Heart left ventricle (tissue), 16 donors: ENCODE measurements around the gene ATP2B2. TPM values are rescaled to one million over a fixed set of nuclear protein-coding genes. Genes with fewer than 3 reads are reported as not detected.
A peak's percentile ranks its signal among the peaks of the same experiment; 100 is the strongest.

Experiments
- ATAC-seq, 4 donors: fragments of 200-7000 bp; cut with Tn5 transposase; one replicate each; pipeline ENCODE4 v1.9.1; 2020 to 2022; ENCODE audit warnings: moderate library complexity in 4 of 4, mild to moderate bottlenecking in 3 of 4, moderate number of reproducible peaks in 1 of 4
- DNase-seq, 5 donors: peaks; one replicate each; pipeline ENCODE4 v3.0.0-alpha.2; 2020
- H3K27ac ChIP-seq, 12 donors: fragments of 200-600 bp; sonication (generic) in 4 of 12; one replicate each; pipeline versions ENCODE4 v1.5.0 to v1.8.0; 2016 to 2022; ENCODE audit warnings: mild to moderate bottlenecking in 2 of 12
- H3K27me3 ChIP-seq, 9 donors: fragments of 200-600 bp; sonication (generic) in 2 of 9; one replicate each; pipeline versions ENCODE4 v1.5.1 to v1.8.0; 2016 to 2022; ENCODE audit warnings: mild to moderate bottlenecking in 3 of 9
- H3K36me3 ChIP-seq, 9 donors: fragments of 200-600 bp; sonication (generic) in 2 of 9; one replicate each; pipeline versions ENCODE4 v1.5.0 to v1.8.0; 2018 to 2022; ENCODE audit warnings: mild to moderate bottlenecking in 2 of 9
- H3K4me1 ChIP-seq, 12 donors: fragments of 200-600 bp; sonication (generic) in 4 of 12; one replicate each; pipeline versions ENCODE4 v1.5.0 to v1.8.0; 2016 to 2022; ENCODE audit warnings: mild to moderate bottlenecking in 3 of 12
- H3K4me3 ChIP-seq, 12 donors: fragments of 200-600 bp; sonication (generic) in 4 of 12; one replicate each; pipeline versions ENCODE4 v1.5.0 to v1.8.0; 2017 to 2022; ENCODE audit warnings: mild to moderate bottlenecking in 9 of 12, moderate library complexity in 4 of 12
- H3K9me3 ChIP-seq, 12 donors: fragments of 200-600 bp; sonication (generic) in 4 of 12; one replicate each; pipeline versions ENCODE4 v1.5.0 to v1.8.0; 2016 to 2022; ENCODE audit warnings: mild to moderate bottlenecking in 1 of 12
- CTCF ChIP-seq, 12 donors: fragments of 200-600 bp; sonication (generic) in 4 of 12; IDR thresholded peaks; one replicate each; pipeline versions ENCODE4 v1.5.0 to v1.8.0; 2018 to 2022; ENCODE audit warnings: antibody characterized with exemption in 12 of 12, mild to moderate bottlenecking in 5 of 12
- POLR2A ChIP-seq, 2 donors: fragments of 450-650 bp; IDR thresholded peaks; one replicate each; pipeline ENCODE4 v1.6.1; 2017; ENCODE audit warnings: antibody characterized with exemption in 2 of 2, mild to moderate bottlenecking in 2 of 2, moderate library complexity in 2 of 2
- WGBS, 4 donors: extraction: QIAGEN DNeasy Blood & Tissue Kit in 2 of 4; methylation state at CpG; one replicate each; pipeline versions ENCODE4 v1.1.5 to v1.1.7; 2013 to 2018; 5-methylcytosine and 5-hydroxymethylcytosine counted together
- intact Hi-C, 10 donors: fragments of 100-400 bp; cut with DNase I; formaldehyde crosslinking; loops; one replicate each; pipeline versions ENCODE4 v1.11.1 to v1.14.2; 2022
- polyA plus RNA-seq, 2 donors: library from polyadenylated mRNA; stranded (reverse); fragments of 200-250 nt; gene quantifications; one replicate each; pipeline ENCODE4 v1.2.3, GENCODE V29; 2013
- total RNA-seq, 9 donors: library from RNA; depleted of rRNA in 2 of 9; stranded (reverse); fragments of >200 nt in 2 of 9; fragmentation: NEBNext Ultra II Directional in 3 of 9; extraction: Animal tissue kit (Norgen Biotek cat#: 25700) in 3 of 9; gene quantifications; one replicate each; pipeline versions ENCODE4 v1.1.0 to v1.2.4, GENCODE V29; 2016 to 2023
- donor health status: ischemic (EF 13 %, LVEDD 7.1; RV severe dilation, severe dysfunction).
- donor health status: healthy with polysubstance abuse.
- donor health status: DM: no; HTN: yes; CAD: no.
- donor health status: DM: no; HTN: no; CAD: no.
- donor health status: ischemic (EF 25% LVEDD 6.9; RV normal size, moderate dysfunction).
- donor health status: ischemic (EF 25% LVEDD 5.7; RV mildly dilated, moderate dysfunction).
- donor health status: healthy.
- donor health status: DM: yes; HTN: yes; CAD: no.
- donor health status: ischemic (EF 35%, LVEDD 5.7; RV mildly dilated, moderate dysfunction).
- donor health status: nonischemic (EF 11% LVEDD 7.7; RV severe dilation, severe dysfunction).
- donor health status: DM: yes; HTN: yes; CAD: no.
- donor health status: PGD.
- donor health status: ischemic (EF 29% LVEDD 5.4; RV normal size, mild dysfunction).
- donor health status: nonischemic (EF 23%, LVEDD 6.1; RV moderate dilation, normal function).

Gene ATP2B2
- total and polyA plus RNA-seq, 11 donors: 0.01 to 0.35 (median 0.12) TPM; not detected in 3

GRCh38 chr3:10530241-10530640 is 24.9 kb upstream of the ATP2B2 start:
- DNase-seq (peak in 1 of 5 donors; percentile 1), ATAC-seq (no peak)
- intact Hi-C loops: no loop called here
- H3K9me3 ChIP-seq: no peaks in the 10 kb centered on the region
- H3K36me3 ChIP-seq: no peaks in the 10 kb centered on the region
- no peak overlapping the region for H3K27ac ChIP-seq
- TF ChIP-seq POLR2A (IDR thresholded peaks at IDR 0.05): no peak
- no peaks in the 10 kb centered on the region for H3K4me1 ChIP-seq
- 79 to 85% (median 83%) methylated on average over 13 of the region's 13 CpGs for WGBS, 4 donors
- H3K27me3 ChIP-seq: peaks cover 0 to 20% (median 3%) of the 10 kb centered on the region in 9 donors
- no peak overlapping the region for H3K4me3 ChIP-seq

GRCh38 chr3:10529809-10530208 is 24.4 kb upstream of the ATP2B2 start:
- no peak overlapping the region for H3K4me3 ChIP-seq
- TF ChIP-seq CTCF (IDR thresholded peaks at IDR 0.05): no peak
- no peak for TF ChIP-seq POLR2A (IDR thresholded peaks at IDR 0.05)

GRCh38 chr3:10528046-10528445 is 22.7 kb upstream of the ATP2B2 start:
- Histone ChIP-seq H3K4me1 (no peaks in the 10 kb centered on the region), H3K4me3 (no peak overlapping the region), H3K9me3 (no peaks in the 10 kb centered on the region), H3K27me3 (peaks cover 0 to 30% (median 7%) of the 10 kb centered on the region in 9 donors), H3K36me3 (no peaks in the 10 kb centered on the region), H3K27ac (no peak overlapping the region)
- ATAC-seq: no peak
- intact Hi-C loops: no loop called here
- no peak for TF ChIP-seq POLR2A (IDR thresholded peaks at IDR 0.05)
- DNase-seq: peak in 1 of 5 donors; percentile 4
- WGBS, 4 donors: 67 to 88% (median 75%) methylated on average over 7 of the region's 7 CpGs

More at GRCh38 chr3:10529809-10530208, 24.4 kb upstream of the ATP2B2 start:
- WGBS, 4 donors: 87 to 91% (median 89%) methylated on average over 13 of the region's 13 CpGs
- intact Hi-C loops: no loop called here
- no peaks in the 10 kb centered on the region for H3K36me3 ChIP-seq
- peaks cover 0 to 23% (median 3%) of the 10 kb centered on the region in 9 donors for H3K27me3 ChIP-seq
- ATAC-seq (no peak), DNase-seq (peak in 1 of 5 donors; percentile 4)
- H3K9me3 ChIP-seq: no peaks in the 10 kb centered on the region
- H3K4me1 ChIP-seq: no peaks in the 10 kb centered on the region
- no peak overlapping the region for H3K27ac ChIP-seq

GRCh38 chr3:10527295-10528001 is 22.1 kb upstream of the ATP2B2 start:
- Histone ChIP-seq H3K4me3 (no peak overlapping the region), H3K4me1 (no peaks in the 10 kb centered on the region), H3K27me3 (peaks cover 0 to 30% (median 8%) of the 10 kb centered on the region in 9 donors), H3K9me3 (no peaks in the 10 kb centered on the region), H3K36me3 (no peaks in the 10 kb centered on the region), H3K27ac (no peak overlapping the region)
- WGBS, 4 donors: 77 to 89% (median 80%) methylated on average over 12 to 13 of the region's 13 CpGs
- ATAC-seq: peak in 1 of 4 donors; percentile 35
- DNase-seq: peak in 1 of 5 donors; percentile 6
- no peak for TF ChIP-seq POLR2A (IDR thresholded peaks at IDR 0.05)
- TF ChIP-seq CTCF (IDR thresholded peaks at IDR 0.05): no peak
- intact Hi-C loops: no loop called here

GRCh38 chr3:10526366-10526765 is 21.0 kb upstream of the ATP2B2 start:
- Histone ChIP-seq H3K4me3 (no peak overlapping the region), H3K36me3 (no peaks in the 10 kb centered on the region), H3K4me1 (no peaks in the 10 kb centered on the region), H3K27ac (no peak overlapping the region), H3K27me3 (peaks cover 0 to 30% (median 8%) of the 10 kb centered on the region in 9 donors), H3K9me3 (no peaks in the 10 kb centered on the region)
- ATAC-seq: no peak
- peak in 1 of 5 donors; percentile 7 for DNase-seq
- TF ChIP-seq CTCF (IDR thresholded peaks at IDR 0.05) (no peak), POLR2A (IDR thresholded peaks at IDR 0.05) (no peak)
- intact Hi-C loops: no loop called here
- WGBS, 4 donors: 83 to 95% (median 85%) methylated on average over 4 of the region's 4 CpGs
